Testis (tissue), 3 donors: ENCODE measurements around the gene BBX. TPM values are rescaled to one million over a fixed set of nuclear protein-coding genes. Genes with fewer than 3 reads are reported as not detected.

Source experiments
- DNase-seq: peaks from one replicate; pipeline ENCODE4 v3.0.0-alpha.2; 2019
- H3K27ac ChIP-seq, 2 donors: fragments of 200-600 bp; sonication (generic); one replicate each; pipeline ENCODE4 v1.5.1; 2019
- H3K27me3 ChIP-seq: fragments of 200-600 bp; sonication (generic); one replicate; pipeline ENCODE4 v1.5.1; 2019
- H3K36me3 ChIP-seq: fragments of 200-600 bp; sonication (generic); one replicate; pipeline ENCODE4 v1.5.1; 2017; ENCODE audit warnings: low read depth; ENCODE audit errors: missing control alignments
- H3K4me1 ChIP-seq: fragments of 200-600 bp; sonication (generic); one replicate; pipeline ENCODE4 v1.5.1; 2019
- H3K4me3 ChIP-seq, 2 donors: fragments of 200-600 bp; sonication (generic); one replicate each; pipeline ENCODE4 v1.5.1; 2017 to 2019
- H3K9me3 ChIP-seq: fragments of 200-600 bp; sonication (generic); one replicate; pipeline ENCODE4 v1.5.1; 2017
- POLR2A ChIP-seq: fragments of 450-650 bp; IDR thresholded peaks from one replicate; pipeline ENCODE4 v1.6.1; 2017; ENCODE audit warnings: antibody characterized with exemption, mild to moderate bottlenecking, moderate library complexity
- WGBS, 2 donors: methylation state at CpG; one replicate each; pipeline ENCODE4 v1.1.5; 2018; 5-methylcytosine and 5-hydroxymethylcytosine counted together
- intact Hi-C: fragments of 100-400 bp; cut with DNase I; formaldehyde crosslinking; loops from one replicate; pipeline ENCODE4 v1.15.1; 2023; ENCODE audit warnings: low total_unique reads
- polyA plus RNA-seq: library from polyadenylated mRNA; stranded (reverse); fragments of 350-450 nt; fragmentation: Illumina TruSeq; extraction: RNeasy Lipid Tissue Mini Kit (QIAGEN cat#74804); gene quantifications from one replicate; pipeline ENCODE4 v1.2.3, GENCODE V29; 2014; ENCODE audit warnings: low read depth, low replicate concordance; ENCODE audit not compliant: insufficient read depth
- total RNA-seq, 2 donors: library from RNA; depleted of rRNA; stranded (reverse); fragments of >200 nt; gene quantifications; one replicate each; pipeline ENCODE4 v1.2.3, GENCODE V29; 2016
- TF ChIP-seq, protein P1 (sequence below), 3 experiments: fragments of 450-650 bp in 2 of 3; fragments of 200-600 bp in 1 of 3; sonication (generic) in 1 of 3; IDR thresholded peaks; one replicate each; pipeline ENCODE4 v1.5.1; 2016 to 2019; ENCODE audit warnings: antibody characterized with exemption in 3 of 3, mild to moderate bottlenecking in 2 of 3, moderate library complexity in 1 of 3

Gene BBX
- total and polyA plus RNA-seq, 3 donors from 2014 or later: 93.3 to 317 (median 312) TPM

DNA sequence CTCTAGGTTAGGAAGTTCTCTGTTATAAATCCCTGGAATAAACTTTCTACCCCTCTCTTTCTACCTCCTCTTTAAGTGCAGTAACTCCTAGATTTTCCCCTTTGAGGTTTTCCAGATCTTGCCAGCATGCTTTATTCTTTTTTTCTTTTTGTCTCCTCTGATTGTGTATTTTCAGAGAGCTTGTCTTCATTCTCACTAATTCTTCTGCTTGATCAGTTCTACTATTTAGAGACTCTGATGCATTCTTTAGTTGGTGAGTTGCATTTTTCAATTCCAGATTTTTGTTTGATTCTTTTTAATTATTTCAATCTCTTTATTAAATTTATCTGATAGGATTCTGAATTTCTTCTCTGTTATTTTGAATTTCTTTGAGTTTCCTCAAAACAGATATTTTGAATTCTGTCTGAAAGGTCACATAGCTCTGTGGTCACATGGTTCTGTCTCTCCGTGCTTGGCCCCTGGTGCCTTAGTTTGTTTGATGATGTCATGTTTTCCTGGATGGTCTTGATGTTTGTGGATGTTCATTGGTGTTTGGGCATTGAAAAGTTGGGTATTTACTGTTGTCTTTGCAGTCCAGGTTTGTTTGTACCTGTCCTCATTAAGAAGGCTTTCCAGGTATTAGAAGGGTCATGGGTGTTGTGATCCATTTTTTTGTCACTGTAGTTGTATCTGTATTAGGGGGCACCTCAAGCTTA is 89.2 kb downstream of the BBX start:
- Histone ChIP-seq H3K36me3 (no peaks in the 10 kb centered on the region), H3K27ac (no peak overlapping the region), H3K27me3 (no peaks in the 10 kb centered on the region), H3K4me3 (no peak overlapping the region), H3K9me3 (no peaks in the 10 kb centered on the region), H3K4me1 (no peaks in the 10 kb centered on the region)
- intact Hi-C loops: no loop called here
- DNase-seq: no peak
- WGBS, 2 donors: 83 to 96% methylated on average over 1 of the region's 1 CpG
- no peak for TF ChIP-seq POLR2A
- TF ChIP-seq, protein P1, sequence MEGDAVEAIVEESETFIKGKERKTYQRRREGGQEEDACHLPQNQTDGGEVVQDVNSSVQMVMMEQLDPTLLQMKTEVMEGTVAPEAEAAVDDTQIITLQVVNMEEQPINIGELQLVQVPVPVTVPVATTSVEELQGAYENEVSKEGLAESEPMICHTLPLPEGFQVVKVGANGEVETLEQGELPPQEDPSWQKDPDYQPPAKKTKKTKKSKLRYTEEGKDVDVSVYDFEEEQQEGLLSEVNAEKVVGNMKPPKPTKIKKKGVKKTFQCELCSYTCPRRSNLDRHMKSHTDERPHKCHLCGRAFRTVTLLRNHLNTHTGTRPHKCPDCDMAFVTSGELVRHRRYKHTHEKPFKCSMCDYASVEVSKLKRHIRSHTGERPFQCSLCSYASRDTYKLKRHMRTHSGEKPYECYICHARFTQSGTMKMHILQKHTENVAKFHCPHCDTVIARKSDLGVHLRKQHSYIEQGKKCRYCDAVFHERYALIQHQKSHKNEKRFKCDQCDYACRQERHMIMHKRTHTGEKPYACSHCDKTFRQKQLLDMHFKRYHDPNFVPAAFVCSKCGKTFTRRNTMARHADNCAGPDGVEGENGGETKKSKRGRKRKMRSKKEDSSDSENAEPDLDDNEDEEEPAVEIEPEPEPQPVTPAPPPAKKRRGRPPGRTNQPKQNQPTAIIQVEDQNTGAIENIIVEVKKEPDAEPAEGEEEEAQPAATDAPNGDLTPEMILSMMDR (IDR thresholded peaks at IDR 0.05): no peak

DNA sequence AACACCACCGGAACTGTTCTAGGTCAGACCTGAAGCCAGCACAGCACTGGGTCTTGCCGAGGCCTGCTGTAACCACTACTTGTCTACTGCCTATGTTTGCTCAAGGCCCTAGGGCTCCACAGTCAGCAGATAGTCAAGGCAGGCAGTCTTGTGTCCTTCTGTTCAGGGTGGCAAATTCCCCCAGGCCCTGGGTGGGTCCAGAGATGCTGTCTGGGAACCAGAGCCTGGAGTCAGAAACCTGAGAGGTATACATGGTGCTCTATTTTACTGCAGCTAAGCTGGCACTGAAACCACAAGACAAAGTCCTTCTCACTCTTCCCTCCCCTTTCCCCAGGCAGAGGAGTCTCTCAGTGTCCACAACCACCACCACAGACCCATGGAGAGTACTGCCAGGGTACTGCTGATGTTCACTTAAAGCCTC is 89.9 kb downstream of the BBX start:
- no peak for DNase-seq
- intact Hi-C loops: no loop called here
- H3K27ac ChIP-seq: no peak overlapping the region
- H3K9me3 ChIP-seq: no peaks in the 10 kb centered on the region
- H3K27me3 ChIP-seq: no peaks in the 10 kb centered on the region
- 84 to 97% methylated on average over 2 of the region's 2 CpGs for WGBS, 2 donors
- H3K4me3 ChIP-seq: no peak overlapping the region
- no peaks in the 10 kb centered on the region for H3K36me3 ChIP-seq
- no peak for TF ChIP-seq POLR2A
- TF ChIP-seq, protein P1 (IDR thresholded peaks at IDR 0.05): no peak
- no peaks in the 10 kb centered on the region for H3K4me1 ChIP-seq

DNA sequence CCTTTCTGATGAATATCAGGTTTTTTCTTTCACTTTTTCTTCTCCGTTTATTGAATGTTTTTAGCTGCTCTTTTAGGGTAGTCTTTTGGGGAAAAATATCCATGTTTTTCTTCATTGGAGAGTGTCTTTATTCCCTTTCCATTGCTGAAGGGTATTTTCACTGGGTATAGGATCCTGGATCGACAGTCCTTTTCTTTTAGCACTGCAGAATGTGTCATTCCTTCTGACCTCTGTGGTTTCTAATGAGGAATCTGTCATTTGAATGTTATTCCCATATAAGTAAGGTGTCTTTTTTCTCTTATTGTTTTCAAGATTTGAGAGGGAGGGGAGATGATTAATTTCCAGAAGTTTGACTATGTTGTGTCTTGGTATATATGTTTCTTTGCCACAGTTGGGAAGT is 96.8 kb downstream of the BBX start:
- intact Hi-C loops: no loop called here
- no peaks in the 10 kb centered on the region for H3K9me3 ChIP-seq
- H3K36me3 ChIP-seq: no peaks in the 10 kb centered on the region
- WGBS, 2 donors: 76 to 87% methylated on average over 2 of the region's 2 CpGs
- DNase-seq: no peak
- H3K4me1 ChIP-seq: no peaks in the 10 kb centered on the region
- no peak for TF ChIP-seq POLR2A
- H3K27me3 ChIP-seq: no peaks in the 10 kb centered on the region
- H3K27ac ChIP-seq: no peak overlapping the region
- no peak overlapping the region for H3K4me3 ChIP-seq

- Histone ChIP-seq H3K36me3 (no peaks in the 10 kb centered on the region), H3K27me3 (no peaks in the 10 kb centered on the region), H3K27ac (no peak overlapping the region), H3K4me3 (no peak overlapping the region), H3K9me3 (no peaks in the 10 kb centered on the region), H3K4me1 (no peaks in the 10 kb centered on the region)
- no peak for DNase-seq
- TF ChIP-seq, protein P1 (IDR thresholded peaks at IDR 0.05): no peak
- 79 to 90% methylated on average over 3 of the region's 3 CpGs for WGBS, 2 donors
- intact Hi-C loops: no loop called here
Observed at GRCh38 chr3:107620534-107620933, 97.8 kb downstream of the BBX start.

GRCh38 chr3:107621465-107621864 is 98.7 kb downstream of the BBX start:
- H3K9me3 ChIP-seq: no peaks in the 10 kb centered on the region
- no peak for TF ChIP-seq POLR2A
- TF ChIP-seq, protein P1 (IDR thresholded peaks at IDR 0.05): no peak
- H3K27ac ChIP-seq: no peak overlapping the region
- intact Hi-C loops: no loop called here
- H3K27me3 ChIP-seq: no peaks in the 10 kb centered on the region
- no peak for DNase-seq
- H3K4me3 ChIP-seq: no peak overlapping the region
- WGBS, 2 donors: 80 to 81% methylated on average over 3 of the region's 3 CpGs
- H3K4me1 ChIP-seq: no peaks in the 10 kb centered on the region
- H3K36me3 ChIP-seq: no peaks in the 10 kb centered on the region
